OCI-LY7 (cell line): ENCODE results near the gene CDKN2AIPNL. TPM values are rescaled to one million over a fixed set of nuclear protein-coding genes. Genes with fewer than 3 reads are reported as not detected.

Experiments used
- BruUV-seq: library from RNA; stranded (reverse); fragments of 400-500 nt; replicated peaks from 2 replicates; lab custom pipeline; 2021; lab: Mats Ljungman, UMichigan
- CTCF ChIA-PET: fragments of 300-600 bp; sonication (Branson Sonifier 250); formaldehyde crosslinking; loops from one replicate; lab custom pipeline; 2022; ENCODE audit warnings: antibody characterized with exemption; ENCODE audit not compliant: unreplicated experiment; lab: Charles Lee
- POLR2A ChIA-PET: fragments of 300-600 bp; sonication (Branson Sonifier 250); formaldehyde crosslinking; loops from one replicate; lab custom pipeline; 2022; ENCODE audit warnings: antibody characterized with exemption; lab: Charles Lee
- DNase-seq: peaks from one replicate; pipeline ENCODE4 v3.0.0-alpha.2; 2015; ENCODE audit warnings: low spot score
- H2AFZ ChIP-seq: fragments of 200-600 bp; sonication (generic), shearing (Covaris generic); 2 replicates; pipeline ENCODE4 v1.6.1; 2014; ENCODE audit warnings: mild to moderate bottlenecking, antibody characterized with exemption, low read length, moderate library complexity
- H3K27ac ChIP-seq: fragments of 200-600 bp; sonication (generic); 2 replicates; pipeline ENCODE4 v1.5.1; 2014; ENCODE audit warnings: mixed run types, low read depth, mild to moderate bottlenecking, moderate library complexity, low read length, inconsistent platforms; ENCODE audit not compliant: poor library complexity, severe bottlenecking
- H3K36me3 ChIP-seq: fragments of 200-600 bp; sonication (generic); 2 replicates; pipeline ENCODE4 v1.6.1; 2014; ENCODE audit warnings: mild to moderate bottlenecking, antibody characterized with exemption, low read length, moderate library complexity, mixed read lengths; ENCODE audit not compliant: insufficient read depth
- H3K4me1 ChIP-seq: fragments of 200-600 bp; sonication (generic); 2 replicates; pipeline ENCODE4 v1.5.1; 2014; ENCODE audit warnings: mild to moderate bottlenecking, low read length; ENCODE audit not compliant: insufficient read depth, poor library complexity, severe bottlenecking
- H3K4me2 ChIP-seq: fragments of 200-600 bp; sonication (generic); 2 replicates; pipeline ENCODE4 v1.6.1; 2014; ENCODE audit warnings: mild to moderate bottlenecking, low read length
- H3K4me3 ChIP-seq: fragments of 200-600 bp; sonication (generic); 2 replicates; pipeline ENCODE4 v1.5.1; 2014; ENCODE audit warnings: mild to moderate bottlenecking, low read depth, low read length; ENCODE audit not compliant: poor library complexity, severe bottlenecking
- H3K79me2 ChIP-seq: fragments of 200-600 bp; sonication (generic); 2 replicates; pipeline ENCODE4 v1.6.1; 2016; ENCODE audit warnings: low read depth, mild to moderate bottlenecking, low read length, moderate library complexity, mixed read lengths; ENCODE audit not compliant: insufficient read depth
- H3K9me2 ChIP-seq: fragments of 200-600 bp; sonication (generic); 2 replicates; pipeline ENCODE4 v1.6.1; 2016; ENCODE audit warnings: mild to moderate bottlenecking, low read length, mixed read lengths; ENCODE audit not compliant: insufficient read depth
- H3K9me3 ChIP-seq: fragments of 200-600 bp; sonication (generic); 2 replicates; pipeline ENCODE4 v1.6.1; 2014; ENCODE audit warnings: mild to moderate bottlenecking, mixed run types, low read length, mixed read lengths
- H4K20me1 ChIP-seq: fragments of 200-600 bp; sonication (generic); 2 replicates; pipeline ENCODE4 v1.6.1; 2014; ENCODE audit warnings: mild to moderate bottlenecking, antibody characterized with exemption, low read length, moderate library complexity, mixed read lengths; ENCODE audit not compliant: insufficient read depth
- EZH2phosphoT487 ChIP-seq: fragments of 200-600 bp; sonication (generic); IDR thresholded peaks from 2 replicates; pipeline ENCODE4 v1.6.1; 2018; ENCODE audit warnings: low read depth, borderline replicate concordance, mild to moderate bottlenecking, mixed run types, antibody characterized with exemption, low read length, moderate library complexity, mixed read lengths
- intact Hi-C: fragments of 100-400 bp; cut with micrococcal nuclease; formaldehyde crosslinking; loops from one replicate; pipeline ENCODE4 v1.10.0; 2022; ENCODE audit not compliant: unreplicated experiment
- total RNA-seq, 2 experiments: library from RNA; depleted of rRNA in 1 of 2; stranded (reverse); fragments of >200 nt in 1 of 2; shearing (Covaris generic) in 1 of 2; gene quantifications; 2 replicates each; pipeline ENCODE4 v1.2.3, GENCODE V29; 2014 to 2022
- TF ChIP-seq, protein P1 (sequence below): fragments of 200-600 bp; sonication (generic); conservative IDR thresholded peaks from 2 replicates; pipeline ENCODE4 v1.5.1; 2014; ENCODE audit warnings: mild to moderate bottlenecking, antibody characterized with exemption, low read length, moderate library complexity, mixed read lengths

Gene CDKN2AIPNL
- total RNA-seq, 2 experiments from 2014 or later, result 45.7 to 47.8 TPM

DNA sequence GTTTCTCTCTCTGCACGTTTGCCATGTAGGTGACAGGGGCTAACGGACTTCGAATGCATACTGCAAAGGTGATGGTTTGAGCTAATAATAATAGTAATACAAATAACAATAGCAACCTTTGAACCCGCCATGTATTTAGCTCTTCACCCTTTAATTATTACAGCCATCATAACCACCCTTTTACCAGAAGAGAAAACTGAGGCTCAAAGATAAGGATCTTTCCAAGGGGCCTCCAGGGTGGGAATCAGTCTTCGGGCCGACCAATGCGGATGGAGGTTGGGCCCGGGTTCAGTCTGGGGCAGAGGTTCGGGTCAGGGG lies 494 bp downstream of the CDKN2AIPNL start:
- no peak for DNase-seq
- H3K4me1 ChIP-seq, result peaks cover 26% of the 10 kb centered on the region
- peak overlapping the region; percentile 100 for H3K4me3 ChIP-seq
- intact Hi-C loops, result loop anchor here (2.0 to 10.0 kb wide), 4 partner anchors 106 to 326 kb away; partner anchors contain the start of gene CAMLG
- peak overlapping the region; percentile 97 for H3K4me2 ChIP-seq
- peaks cover 25% of the 10 kb centered on the region for H3K79me2 ChIP-seq
- H3K36me3 ChIP-seq, result peaks cover 27% of the 10 kb centered on the region
- TF ChIP-seq, protein P1, sequence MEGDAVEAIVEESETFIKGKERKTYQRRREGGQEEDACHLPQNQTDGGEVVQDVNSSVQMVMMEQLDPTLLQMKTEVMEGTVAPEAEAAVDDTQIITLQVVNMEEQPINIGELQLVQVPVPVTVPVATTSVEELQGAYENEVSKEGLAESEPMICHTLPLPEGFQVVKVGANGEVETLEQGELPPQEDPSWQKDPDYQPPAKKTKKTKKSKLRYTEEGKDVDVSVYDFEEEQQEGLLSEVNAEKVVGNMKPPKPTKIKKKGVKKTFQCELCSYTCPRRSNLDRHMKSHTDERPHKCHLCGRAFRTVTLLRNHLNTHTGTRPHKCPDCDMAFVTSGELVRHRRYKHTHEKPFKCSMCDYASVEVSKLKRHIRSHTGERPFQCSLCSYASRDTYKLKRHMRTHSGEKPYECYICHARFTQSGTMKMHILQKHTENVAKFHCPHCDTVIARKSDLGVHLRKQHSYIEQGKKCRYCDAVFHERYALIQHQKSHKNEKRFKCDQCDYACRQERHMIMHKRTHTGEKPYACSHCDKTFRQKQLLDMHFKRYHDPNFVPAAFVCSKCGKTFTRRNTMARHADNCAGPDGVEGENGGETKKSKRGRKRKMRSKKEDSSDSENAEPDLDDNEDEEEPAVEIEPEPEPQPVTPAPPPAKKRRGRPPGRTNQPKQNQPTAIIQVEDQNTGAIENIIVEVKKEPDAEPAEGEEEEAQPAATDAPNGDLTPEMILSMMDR, result no peak
- TF ChIP-seq EZH2phosphoT487, result no peak
- H2AFZ ChIP-seq, result peak overlapping the region; percentile 96
- peak overlapping the region; percentile 27 for H3K27ac ChIP-seq
- no peaks in the 10 kb centered on the region for H3K9me2 ChIP-seq
- H3K9me3 ChIP-seq, result no peaks in the 10 kb centered on the region
- ChIA-PET POLR2A (interaction anchor here (0.6 to 1.6 kb wide), 21 partner anchors 8 to 1448 kb away, joined by 3 to 5 read pairs (median 3); no protein-coding TSS in a partner anchor), CTCF (interaction anchor here (0.6 to 1.4 kb wide), 3 partner anchors 16 to 768 kb away, joined by 3 to 4 read pairs (median 3); no protein-coding TSS in a partner anchor)
- H4K20me1 ChIP-seq, result no peaks in the 10 kb centered on the region
- no TSS peak for BruUV-seq

DNA sequence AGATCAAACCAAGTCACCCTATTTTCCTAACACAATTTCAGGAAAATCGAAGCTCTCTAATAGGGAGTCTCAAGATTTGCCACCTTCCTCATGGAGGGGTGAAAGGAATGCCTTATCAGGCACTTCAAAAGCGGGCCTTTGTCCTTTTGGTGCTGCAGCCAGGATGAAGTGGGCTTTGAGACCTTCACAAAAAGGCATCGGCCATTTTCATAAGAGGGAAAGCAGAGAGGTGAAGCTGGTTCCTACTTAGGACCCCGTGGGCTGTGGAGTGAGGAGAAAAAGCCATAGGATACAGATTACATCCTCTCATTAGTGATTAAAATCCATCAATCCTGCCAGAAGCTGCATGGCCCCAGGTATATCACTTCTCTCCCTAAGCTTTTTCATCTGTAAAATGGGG lies 859 bp downstream of the CDKN2AIPNL start:
- Histone ChIP-seq H3K9me2 (no peaks in the 10 kb centered on the region), H4K20me1 (no peaks in the 10 kb centered on the region), H2AFZ (peak overlapping the region; percentile 96; the same call in 1 of the 2 replicates), H3K27ac (peak overlapping the region; percentile 27), H3K9me3 (no peaks in the 10 kb centered on the region), H3K4me2 (peak overlapping the region; percentile 97), H3K4me1 (peaks cover 26% of the 10 kb centered on the region), H3K36me3 (peaks cover 31% of the 10 kb centered on the region), H3K4me3 (peak overlapping the region; percentile 100), H3K79me2 (peaks cover 25% of the 10 kb centered on the region)
- no peak for DNase-seq
- intact Hi-C loops, result loop anchor here (2.0 to 10.0 kb wide), 4 partner anchors 106 to 326 kb away; partner anchors contain the start of gene CAMLG
- POLR2A ChIA-PET, result interaction anchor here (0.6 to 1.6 kb wide), 20 partner anchors 9 to 1448 kb away, joined by 3 to 5 read pairs (median 4); no protein-coding TSS in a partner anchor
- CTCF ChIA-PET, result interaction anchor here (1.4 kb wide), 1 partner anchor 326 kb away, joined by 3 read pairs; no protein-coding TSS in a partner anchor
- no peak for TF ChIP-seq EZH2phosphoT487
- TF ChIP-seq, protein P1, result no peak
- BruUV-seq, result TSS peak; percentile 84

DNA sequence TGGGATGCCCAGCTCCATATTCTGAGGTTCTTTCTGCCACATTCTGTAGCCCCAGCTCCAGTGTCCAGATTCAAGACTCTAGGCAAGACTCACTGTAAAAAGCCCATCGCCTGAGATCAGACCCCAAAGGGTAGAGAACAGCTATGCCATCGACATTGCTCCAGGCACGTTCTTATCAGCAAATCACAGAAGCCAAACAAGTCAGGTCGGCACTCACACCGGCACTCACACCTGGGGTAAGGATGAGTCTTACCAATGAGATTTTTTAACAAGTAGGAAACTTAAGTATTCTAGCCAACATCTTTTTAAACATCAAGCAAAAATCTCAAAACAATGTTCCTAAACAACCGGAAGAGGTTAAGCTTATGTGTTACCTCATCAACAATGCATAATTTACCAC lies 2.4 kb downstream of the CDKN2AIPNL start:
- H2AFZ ChIP-seq, result no peak overlapping the region
- POLR2A ChIA-PET, result interaction anchor here (0.6 to 1.3 kb wide), 3 partner anchors 29 to 361 kb away, joined by 3 to 4 read pairs (median 3); no protein-coding TSS in a partner anchor
- no peak overlapping the region for H3K4me3 ChIP-seq
- no peaks in the 10 kb centered on the region for H4K20me1 ChIP-seq
- no peak for DNase-seq
- H3K9me3 ChIP-seq, result no peaks in the 10 kb centered on the region
- intact Hi-C loops, result no loop called here
- H3K4me1 ChIP-seq, result peaks cover 26% of the 10 kb centered on the region
- TF ChIP-seq, protein P1, result no peak
- TF ChIP-seq EZH2phosphoT487, result no peak
- no peaks in the 10 kb centered on the region for H3K9me2 ChIP-seq
- no TSS peak for BruUV-seq
- CTCF ChIA-PET, result no interaction called here
- peaks cover 34% of the 10 kb centered on the region for H3K36me3 ChIP-seq
- no peak overlapping the region for H3K27ac ChIP-seq
- peaks cover 25% of the 10 kb centered on the region for H3K79me2 ChIP-seq
- H3K4me2 ChIP-seq, result peak overlapping the region; percentile 97
